ENCODE results near the gene NDUFB3. TPM values are rescaled to one million over a fixed set of nuclear protein-coding genes. Genes with fewer than 3 reads are reported as not detected.

Gene NDUFB3
- total and polyA plus RNA-seq, 7 experiments from 2014 or later: 18.3 to 361 (median 47.9) TPM

Other genes starting within 250 kb of the NDUFB3 start
- 100 to 1,000 TPM; 134 to 974 (median 502) TPM for gene CLK1, start 207.3 kb upstream of the NDUFB3 start, total RNA-seq
- 10 to 100 TPM; 24.8 to 61.6 TPM for gene CLK1, start 207.3 kb upstream of the NDUFB3 start, polyA plus RNA-seq
- 10 to 100 TPM; 28.5 to 69.7 (median 49.1) TPM for gene PPIL3, start 182.9 kb upstream of the NDUFB3 start, total RNA-seq
- gene PPIL3, start 182.9 kb upstream of the NDUFB3 start, polyA plus RNA-seq: 10 to 100 TPM; 28.3 to 31.5 TPM
- 10 to 100 TPM; 11.5 to 33.9 (median 31.4) TPM for gene NIF3L1, start 182.6 kb upstream of the NDUFB3 start, total RNA-seq
- 10 to 100 TPM; 20.5 to 32.8 TPM for gene NIF3L1, start 182.6 kb upstream of the NDUFB3 start, polyA plus RNA-seq
- gene ORC2, start 108.3 kb upstream of the NDUFB3 start, total RNA-seq: 10 to 100 TPM; 29.8 to 78.0 (median 56.2) TPM
- gene ORC2, start 108.3 kb upstream of the NDUFB3 start, polyA plus RNA-seq: 10 to 100 TPM in 1 of 2 donors, 1 to 10 TPM in 1; 9.7 to 10.0 TPM
- 10 to 100 TPM; 34.8 to 38.3 (median 36.1) TPM for gene HYCC2, start 330 bp upstream of the NDUFB3 start, total RNA-seq
- gene HYCC2, start 330 bp upstream of the NDUFB3 start, polyA plus RNA-seq: 10 to 100 TPM; 20.8 to 27.0 TPM
- 100 to 1,000 TPM; 168 to 253 (median 185) TPM for gene CFLAR, start 44.2 kb downstream of the NDUFB3 start, total RNA-seq
- 10 to 100 TPM; 63.9 to 95.7 TPM for gene CFLAR, start 44.2 kb downstream of the NDUFB3 start, polyA plus RNA-seq
- 10 to 100 TPM; 29.0 to 49.8 (median 42.9) TPM for gene CASP10, start 111.1 kb downstream of the NDUFB3 start, total RNA-seq
- gene CASP10, start 111.1 kb downstream of the NDUFB3 start, polyA plus RNA-seq: 10 to 100 TPM; 15.9 to 18.9 TPM
- 100 to 1,000 TPM in 3 of 5 experiments, 10 to 100 TPM in 2; 84.9 to 159 (median 150) TPM for gene CASP8, start 188.5 kb downstream of the NDUFB3 start, total RNA-seq
- gene CASP8, start 188.5 kb downstream of the NDUFB3 start, polyA plus RNA-seq: 10 to 100 TPM; 38.9 to 78.1 TPM

All from naive thymus-derived CD4-positive, alpha-beta T cell (primary cell).